Mesenteric fat pad (tissue), 1 donor: ENCODE data around the gene TBC1D10A. TPM values are rescaled to one million over a fixed set of nuclear protein-coding genes. Genes with fewer than 3 reads are reported as not detected.
"Not testable (repeated sequence)": the region's sequence is repeated elsewhere in the genome, so short reads cannot be mapped to it uniquely, and the experiment has no call there.

Source experiments
- DNase-seq: peaks from one replicate; pipeline ENCODE4 v3.0.0-alpha.2; 2020; ENCODE audit warnings: low spot score
- total RNA-seq: library from RNA; stranded (reverse); fragmentation: NEBNext Ultra II Directional; extraction: Animal tissue kit (Norgen Biotek cat#: 25700); gene quantifications from one replicate; pipeline ENCODE4 v1.2.1, GENCODE V29; 2021
- donor health status: DM: yes; HTN: yes; CAD: no.

Gene TBC1D10A
- total RNA-seq, 1 donor from 2014 or later: 25.8 TPM

DNA sequence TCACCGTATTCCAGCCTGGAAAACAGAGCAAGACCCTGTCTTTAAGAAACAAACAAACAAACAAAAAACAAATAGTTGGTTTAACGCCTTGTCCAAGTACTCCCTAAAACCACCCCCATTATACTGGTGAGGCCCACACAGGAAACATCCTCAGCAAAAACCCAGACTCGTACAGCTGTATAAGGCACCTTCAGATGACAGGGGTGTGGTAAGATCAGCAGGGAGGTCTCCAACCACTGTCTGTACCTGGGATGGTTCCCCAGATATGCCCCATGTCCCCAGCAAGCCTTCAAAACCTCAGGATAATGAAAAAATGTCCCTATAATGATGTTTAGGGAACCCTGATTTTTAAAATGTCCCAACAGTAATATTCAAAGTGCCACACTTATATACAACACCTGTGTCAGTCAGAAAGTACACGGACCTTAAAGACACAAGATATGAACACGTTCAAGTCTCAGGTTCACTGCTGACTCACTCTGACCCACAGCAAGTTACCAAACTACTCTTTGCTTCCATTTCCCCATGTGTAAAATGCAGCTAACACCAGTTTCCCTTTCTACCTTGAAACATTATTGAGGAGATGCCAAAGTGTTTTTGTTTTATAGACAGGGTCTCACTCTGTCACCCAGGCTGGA lies 20.6 kb upstream of the TBC1D10A start:
- DNase-seq: no peak

DNA sequence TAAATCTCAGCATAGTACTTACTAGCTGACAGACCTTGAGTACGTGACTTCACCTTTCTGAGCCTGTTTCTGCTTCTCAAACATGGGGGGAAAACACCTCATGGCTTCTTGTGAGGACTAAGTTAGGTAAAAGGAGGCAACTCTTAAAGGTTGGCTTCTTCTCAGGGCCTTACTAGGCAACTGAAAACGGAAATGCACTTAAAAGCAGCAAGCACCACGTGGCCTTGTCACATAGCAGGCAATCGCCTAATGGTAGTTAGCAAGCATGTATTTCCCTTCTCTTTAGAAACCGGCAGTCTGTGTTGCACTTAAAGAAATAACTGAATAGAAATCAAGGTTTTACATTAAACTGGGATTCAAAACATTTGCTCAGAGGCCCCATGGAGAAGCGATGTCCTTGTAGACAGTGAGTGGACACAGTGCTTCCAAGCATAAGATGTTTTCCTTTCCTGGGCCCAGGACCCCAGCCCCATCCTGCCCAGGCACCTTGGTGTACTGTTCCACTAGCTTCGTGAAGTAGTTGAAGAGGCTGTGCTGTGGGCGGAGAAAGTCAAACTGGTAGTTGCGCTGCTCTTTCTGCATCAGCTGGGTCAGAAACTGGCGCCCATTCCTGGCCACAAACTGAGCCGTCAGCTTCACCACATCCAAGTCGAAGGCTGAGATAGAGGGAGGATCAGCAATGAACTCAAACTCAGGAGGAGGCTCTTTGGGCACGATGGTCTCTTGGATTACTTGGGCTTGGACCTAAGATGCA lies 17.9 kb upstream of the TBC1D10A start:
- DNase-seq: no peak

DNA sequence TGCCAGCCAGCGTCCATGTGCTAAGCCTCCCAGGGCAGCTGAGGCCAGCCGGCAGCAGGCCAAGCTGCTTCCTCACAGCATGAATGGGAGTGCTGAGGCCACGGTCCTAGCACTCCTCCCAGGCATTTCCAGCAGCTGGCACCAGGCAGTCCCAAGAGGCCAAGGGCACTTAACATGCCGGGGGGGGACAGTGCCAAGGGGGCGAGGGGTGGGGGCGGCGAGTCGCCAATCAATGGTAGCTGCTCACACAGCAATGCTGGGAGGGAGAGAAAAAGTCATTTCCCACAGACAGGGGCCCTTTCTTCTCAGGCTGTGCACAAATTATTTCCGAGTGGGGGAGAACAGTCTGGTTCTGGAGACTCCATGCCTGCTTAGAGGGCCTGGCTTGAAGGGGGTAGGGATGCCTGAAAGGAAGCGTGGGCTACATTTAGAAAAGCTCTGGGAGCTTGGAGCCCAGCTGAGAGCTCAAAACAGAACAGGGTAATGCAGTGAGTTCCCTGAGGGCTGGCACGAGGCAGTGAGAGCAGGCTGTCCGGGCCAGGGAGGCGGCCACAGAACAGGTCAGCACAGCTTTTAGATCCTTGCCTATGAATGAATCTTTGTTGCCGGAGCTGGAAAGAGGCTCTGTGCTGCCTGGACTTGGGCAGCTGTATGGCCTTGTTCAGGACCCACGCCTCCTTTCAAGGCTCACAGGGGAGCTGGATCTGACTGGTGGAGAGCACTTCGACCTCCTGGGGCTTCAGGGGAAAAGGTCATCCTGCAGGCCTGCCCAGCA lies 14.4 kb upstream of the TBC1D10A start:
- no peak for DNase-seq

DNA sequence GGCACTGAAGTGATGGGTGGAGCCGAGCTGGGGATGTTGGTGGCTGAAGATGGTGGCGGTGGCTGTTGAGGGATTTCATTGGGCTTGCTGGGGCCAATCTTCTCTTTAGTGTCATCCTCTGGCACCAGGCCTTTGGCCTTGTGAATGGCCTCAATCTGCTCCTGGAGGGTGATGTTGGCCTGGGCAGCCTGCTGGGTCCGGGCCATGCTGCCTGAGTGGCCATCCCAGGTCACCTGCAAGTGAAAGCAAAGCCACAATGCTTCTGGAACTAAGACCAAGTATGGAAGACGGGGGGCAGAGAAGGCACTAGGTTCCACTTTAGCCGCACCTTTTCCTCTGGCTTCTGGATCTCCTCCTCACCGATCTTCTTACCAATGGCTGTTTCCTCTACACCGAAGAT lies 12.1 kb upstream of the TBC1D10A start:
- no peak for DNase-seq

DNA sequence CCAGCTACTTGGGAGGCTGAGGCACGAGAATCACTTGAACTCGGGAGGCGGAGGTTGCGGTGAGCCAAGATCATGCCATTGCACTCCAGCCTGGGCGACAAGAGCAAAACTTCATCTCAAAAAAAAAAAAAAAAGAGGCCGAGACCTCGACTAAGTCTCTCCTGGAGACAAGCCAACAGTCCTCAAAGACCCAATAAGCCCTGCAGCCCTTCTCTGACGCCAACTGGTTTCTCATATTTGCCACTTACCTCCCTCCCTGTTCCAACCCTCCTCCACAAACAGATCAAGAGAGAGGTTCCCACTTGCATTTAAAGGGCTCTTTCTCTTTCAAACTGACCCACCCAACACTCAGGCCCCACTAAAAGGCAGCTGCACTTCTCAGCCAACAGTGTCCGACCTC lies 11.6 kb upstream of the TBC1D10A start:
- DNase-seq: not testable (repeated sequence)

DNA sequence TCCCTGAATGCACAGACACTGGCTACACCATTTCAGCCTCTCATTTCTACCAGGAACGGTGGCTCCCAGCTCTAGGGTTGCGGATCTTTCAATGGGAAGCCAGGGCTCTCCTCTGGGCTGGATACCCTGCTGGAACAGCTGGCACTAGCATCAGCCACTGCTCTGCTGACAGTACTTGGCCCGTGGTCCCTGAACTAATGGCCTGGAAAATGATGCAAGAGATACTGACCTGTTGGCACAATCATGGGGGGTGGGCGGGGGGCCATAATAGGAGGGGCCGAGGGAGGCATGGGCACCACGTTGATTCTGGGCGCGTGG lies 10.7 kb upstream of the TBC1D10A start:
- no peak for DNase-seq

DNA sequence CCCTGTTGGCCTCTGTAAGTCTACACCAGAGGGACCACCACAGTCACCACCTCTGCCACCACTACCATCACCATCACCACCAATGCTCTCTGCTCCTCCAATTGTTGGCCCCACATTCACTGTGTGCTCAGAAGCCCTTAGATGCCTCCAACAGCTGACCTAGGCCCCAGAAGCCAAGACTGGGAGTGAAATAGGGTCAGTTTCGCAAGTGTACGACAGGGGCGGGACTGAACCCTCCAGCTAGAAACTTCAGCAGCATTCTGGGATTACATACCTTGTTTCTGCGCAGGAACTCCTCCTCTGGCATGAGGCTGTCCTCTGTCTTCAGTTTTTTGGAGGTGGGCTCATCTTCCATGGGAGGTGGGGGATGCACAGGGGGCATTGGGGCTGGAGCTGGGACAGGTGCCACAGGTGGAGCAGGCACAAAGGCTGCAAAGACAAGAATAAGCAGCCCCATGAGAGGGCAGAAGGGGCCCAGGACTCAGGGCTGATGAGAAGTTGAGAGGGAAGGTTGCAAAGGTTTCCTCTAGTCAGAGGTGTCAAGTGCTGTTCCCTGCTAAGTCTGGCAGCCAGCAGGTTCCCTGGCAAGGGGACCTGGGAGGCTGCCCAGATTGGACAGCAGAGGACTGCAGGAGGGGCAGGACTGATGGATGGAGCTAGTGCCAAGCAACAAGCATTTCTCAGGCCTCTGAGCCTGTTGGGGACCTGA lies 10.2 kb upstream of the TBC1D10A start:
- DNase-seq: no peak

DNA sequence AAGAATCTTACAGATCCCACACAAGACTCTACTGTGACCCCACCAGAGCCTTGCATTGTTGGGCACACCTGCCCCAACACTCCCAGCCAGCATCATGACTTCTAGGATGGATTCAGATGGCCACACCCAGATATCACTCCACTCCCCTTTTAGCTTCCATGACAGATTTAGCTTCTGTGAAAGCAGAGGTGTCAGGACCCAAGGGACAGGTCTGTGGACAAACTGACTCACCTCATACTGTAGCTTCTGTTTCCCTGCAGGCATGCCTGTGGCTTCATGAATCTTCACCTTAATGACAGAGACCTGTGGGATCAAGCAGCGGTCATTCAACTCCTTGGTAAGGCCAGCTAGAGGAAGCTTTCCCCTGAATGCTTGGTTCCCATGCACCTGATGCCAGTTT lies 8.5 kb upstream of the TBC1D10A start:
- DNase-seq: no peak

DNA sequence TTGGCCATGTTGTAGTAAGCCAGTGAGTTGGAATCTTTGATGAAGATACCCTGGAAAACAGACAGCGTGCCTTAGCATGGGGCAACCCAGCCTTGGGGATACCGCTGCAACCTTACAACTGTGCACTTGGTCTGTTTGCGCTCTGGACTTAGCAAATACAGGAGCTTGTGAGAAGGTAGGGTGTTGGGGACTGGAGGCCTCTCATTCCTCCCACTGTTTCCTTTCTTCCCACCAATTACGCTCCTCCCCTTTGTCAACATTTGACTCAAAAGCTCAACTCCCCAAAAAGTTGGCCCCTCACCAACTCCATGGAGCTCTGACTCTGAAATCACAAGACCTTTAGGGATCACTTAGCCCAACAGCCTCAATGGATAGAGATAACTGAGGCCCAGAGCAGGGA lies 7.9 kb upstream of the TBC1D10A start:
- DNase-seq: no peak

DNA sequence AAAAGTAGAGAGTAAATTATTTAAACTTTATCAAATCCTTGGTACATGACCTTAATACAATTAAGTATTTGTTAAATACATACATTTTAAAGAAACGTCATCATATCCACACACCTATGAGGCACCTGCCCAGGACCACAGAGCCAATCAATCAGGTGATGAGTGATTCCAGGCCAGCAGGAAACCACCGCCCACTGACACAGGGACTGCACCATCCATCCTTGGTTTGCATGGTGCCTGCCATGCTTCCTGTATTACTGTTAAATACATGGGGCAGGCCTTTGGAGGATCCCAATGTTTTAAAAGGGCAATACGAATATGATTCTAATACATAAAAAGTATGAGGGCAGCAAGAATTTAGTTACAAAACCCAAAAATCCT lies 7.0 kb upstream of the TBC1D10A start:
- no peak for DNase-seq

DNA sequence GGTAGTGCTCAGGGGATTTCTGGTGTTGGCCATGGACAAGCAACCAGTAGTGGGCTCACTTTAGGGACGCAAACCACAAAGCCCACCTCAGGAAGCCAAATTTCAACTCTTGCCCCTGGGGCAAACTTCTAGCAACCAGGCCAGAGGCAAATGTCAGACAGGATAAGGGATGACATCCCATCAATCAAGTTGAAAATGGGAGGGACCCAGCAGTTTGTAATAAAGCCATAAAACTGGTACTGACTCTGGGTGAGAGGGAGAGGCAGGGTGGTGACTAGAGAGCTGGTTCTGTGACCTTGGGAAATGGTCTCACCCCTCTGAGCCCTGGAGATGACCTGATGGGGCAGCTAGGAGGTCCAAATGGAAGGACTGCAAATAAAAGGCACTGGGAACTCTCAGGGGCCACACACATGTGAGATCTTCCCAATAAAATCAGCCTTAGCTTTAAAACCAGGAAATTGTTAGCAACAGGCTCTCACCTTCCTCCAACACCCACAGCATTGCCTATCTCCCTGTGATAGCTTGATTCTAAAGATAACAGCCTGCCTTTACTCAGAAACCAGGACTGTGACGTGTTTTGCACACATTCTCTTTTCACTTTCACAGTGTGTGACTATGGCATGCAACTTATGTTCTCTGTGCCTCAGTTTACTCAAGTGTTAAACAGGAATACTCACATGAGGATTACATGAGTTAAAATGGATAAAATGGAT lies 6.4 kb upstream of the TBC1D10A start:
- no peak for DNase-seq

DNA sequence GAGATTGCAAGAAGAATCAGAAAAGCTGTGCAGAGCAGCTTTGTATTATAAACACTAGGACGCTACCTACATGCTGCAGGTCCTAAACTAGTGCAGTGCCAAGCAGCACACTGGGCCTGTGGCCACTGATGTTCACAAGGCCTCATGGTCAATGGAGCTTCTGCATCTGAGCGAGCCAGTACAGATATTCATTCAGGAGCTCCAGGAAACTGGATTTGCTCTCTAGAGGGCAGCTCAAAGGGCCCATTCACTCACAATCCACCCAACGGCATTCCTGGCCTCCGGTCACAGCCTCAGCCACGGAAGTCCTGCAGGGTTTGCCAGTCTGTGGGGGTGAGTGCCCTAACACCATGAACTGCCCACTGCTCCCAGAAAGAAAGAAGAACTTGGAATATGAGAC lies 5.8 kb upstream of the TBC1D10A start:
- no peak for DNase-seq

DNA sequence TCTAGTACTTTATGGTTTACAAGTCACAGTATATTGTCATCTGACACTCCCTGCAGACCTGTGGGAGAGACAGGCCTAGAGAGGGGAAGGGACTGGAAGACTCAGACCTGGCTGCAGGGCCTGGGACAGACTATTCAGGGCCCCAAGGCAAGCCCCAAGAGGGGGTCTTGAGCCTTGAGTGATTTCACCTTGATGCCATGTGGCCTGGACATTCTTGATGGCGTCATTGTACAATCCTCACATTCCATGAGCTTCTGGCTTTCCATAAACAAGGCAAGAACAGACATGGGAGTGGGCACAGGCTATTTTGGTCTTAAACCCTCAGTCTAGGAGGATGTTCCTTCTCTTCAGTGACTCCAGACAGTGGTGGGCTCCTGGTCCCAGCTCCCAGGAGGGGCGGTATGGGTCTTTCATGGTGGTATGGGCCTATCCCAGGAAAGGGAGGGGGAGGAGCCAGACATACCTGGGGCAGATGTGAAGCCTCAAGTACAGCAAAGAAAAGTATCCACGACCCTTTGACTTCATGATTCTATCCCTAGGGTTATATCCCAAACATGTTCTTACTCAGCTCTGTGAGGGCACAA lies 1.8 kb upstream of the TBC1D10A start:
- no peak for DNase-seq

DNA sequence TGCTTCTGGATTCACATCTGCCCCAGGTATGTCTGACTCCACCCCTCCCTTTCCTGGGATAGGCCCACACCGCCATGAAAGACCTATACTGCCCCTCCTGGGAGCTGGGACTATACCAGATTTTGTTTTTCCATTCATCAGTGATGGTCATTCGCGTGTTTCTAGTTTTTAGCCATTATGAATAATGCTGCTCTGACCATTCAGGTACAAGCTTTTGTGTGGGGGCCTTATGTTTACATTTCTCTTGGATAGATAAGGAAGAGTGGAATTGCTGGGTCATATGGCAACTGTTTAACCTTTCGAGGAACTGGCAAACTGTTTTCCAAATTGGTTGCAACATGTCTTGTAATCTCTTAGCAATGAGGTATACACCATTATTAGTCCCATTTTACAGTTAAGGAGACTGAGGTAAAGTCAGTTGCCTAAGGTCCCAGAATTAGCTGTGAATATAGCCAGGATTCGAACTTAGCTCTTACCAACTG lies 1.2 kb upstream of the TBC1D10A start:
- DNase-seq: no peak

DNA sequence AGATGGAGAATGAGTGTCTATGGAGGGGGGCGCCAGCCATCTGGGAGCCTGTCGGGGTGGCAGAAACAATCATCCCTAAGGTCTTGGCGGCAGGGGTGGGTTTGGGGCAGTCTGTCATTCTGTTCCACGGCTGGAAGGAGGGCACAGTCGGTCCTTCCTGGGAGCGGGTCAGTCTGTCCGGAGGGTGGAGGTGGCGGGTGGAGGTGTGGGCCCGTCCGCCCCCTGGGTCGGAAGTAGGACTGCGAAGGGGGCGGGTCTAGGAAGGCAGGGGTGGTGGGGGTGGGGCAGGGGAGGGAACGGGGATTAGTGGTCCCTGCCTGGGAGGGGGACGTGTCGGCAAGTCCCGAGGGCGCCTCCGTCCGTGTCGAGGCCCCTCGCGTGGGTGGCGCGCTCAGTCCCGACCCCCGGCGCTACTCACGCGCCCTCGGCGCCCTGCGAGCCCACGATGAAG lies 461 bp downstream of the TBC1D10A start:
- no peak for DNase-seq

DNA sequence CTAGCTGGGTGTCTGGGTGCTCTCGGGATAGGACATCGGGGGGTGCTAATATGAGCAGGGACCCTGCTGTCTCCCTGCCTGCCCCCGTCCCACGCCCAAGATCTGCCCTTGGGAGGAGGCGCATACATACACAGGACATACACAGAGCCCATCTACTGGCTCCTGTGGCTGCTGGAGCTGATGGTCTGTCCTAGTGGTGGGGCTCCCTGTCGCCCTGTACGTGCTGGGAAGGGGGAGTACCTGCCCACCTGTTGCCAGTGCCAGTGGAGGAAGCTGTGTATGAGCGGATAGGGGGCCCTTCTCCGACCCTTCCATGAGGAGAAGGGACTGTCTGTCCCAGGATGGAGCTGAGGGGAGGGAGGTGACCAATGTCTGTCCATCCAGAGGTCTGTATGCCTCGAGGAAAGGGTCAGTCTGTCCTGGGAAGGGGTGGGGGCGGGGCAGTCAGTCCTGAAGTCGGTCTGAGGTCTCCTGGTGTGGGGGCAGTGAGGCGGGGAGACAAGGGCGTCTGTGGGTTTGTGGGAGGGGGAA lies 952 bp downstream of the TBC1D10A start:
- DNase-seq: no peak

DNA sequence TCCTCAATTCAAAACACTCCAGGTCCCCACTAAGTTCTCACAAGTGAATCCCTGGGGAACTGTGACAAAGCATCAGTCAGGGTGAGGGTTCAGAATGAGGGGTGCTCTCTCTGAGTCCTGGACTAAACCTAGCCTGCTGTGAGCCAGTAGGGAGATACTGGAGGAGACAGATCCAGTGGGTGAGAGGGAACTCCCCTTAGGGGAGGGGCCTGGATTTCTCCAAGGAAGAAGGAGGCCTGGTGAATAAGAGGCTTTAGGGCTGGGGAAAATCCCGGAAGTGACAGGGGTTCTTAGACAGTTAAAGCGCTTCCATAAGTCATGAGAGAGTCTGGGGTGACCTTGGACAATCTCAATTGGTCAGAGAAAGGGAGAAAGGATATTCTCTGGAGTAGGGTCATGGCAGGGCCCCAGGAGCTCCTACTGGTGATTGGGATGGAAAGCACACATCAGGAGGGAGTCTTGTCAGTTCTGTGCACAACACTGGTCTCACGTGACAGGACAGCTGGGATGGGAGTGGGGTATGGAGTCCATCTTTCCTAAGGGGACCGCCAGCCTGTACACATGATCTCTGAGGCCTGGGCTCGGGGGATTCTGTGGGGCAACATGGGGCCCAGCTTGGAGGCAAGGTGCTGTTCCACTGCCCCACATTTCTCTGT lies 1.5 kb downstream of the TBC1D10A start:
- DNase-seq: no peak

DNA sequence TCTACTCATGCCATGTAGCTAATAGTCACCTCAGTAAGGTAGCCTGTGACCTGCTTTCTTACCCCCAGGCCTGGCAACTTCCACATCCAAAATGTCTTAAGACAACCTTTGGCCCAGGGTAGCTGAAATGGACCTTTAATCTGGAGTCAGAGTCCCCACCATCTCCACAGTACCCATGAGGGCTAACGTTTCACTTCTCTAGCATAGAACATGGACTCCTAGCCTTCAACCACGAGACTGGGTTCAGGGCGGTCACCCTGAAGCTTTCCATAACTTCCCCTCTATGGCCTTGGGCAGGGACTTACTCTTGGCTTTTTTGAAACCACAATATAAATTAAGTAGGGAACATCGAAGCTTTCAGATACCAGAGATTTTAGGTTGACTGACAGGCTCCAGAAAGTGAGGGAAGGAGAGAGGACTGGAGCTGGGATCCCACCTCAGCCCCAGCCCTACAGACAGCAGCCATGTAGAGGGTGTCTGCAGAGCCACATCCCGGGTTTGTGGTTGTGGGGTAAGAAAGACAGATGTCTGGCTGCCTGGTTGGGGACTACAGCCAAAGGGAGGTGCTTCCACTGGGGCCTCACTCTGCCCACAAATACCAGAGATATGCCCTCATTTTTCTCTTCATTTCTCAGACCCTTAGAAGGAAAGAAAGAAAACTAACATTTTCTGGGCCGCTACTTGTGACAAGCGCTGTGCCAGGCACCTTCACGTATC lies 2.6 kb downstream of the TBC1D10A start:
- no peak for DNase-seq

DNA sequence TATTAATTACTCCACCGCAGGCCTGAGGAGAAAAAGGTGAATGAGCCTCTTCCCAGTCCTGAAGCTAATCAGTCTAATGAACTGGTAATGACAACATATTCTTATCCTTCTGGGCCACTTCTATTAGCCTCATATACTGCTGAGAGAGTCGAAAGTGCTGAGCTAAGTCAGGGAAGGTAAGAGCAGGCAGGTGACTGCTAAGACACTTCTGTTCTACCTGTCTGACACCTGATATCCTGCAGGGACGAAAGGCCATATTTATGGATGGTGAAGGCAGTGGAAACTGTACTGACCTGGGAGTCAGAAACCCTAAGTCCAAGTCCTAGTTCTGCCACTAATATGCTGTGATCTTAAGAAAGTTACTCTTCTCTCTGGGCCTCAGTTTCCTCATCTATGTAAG lies 3.5 kb downstream of the TBC1D10A start:
- DNase-seq: no peak
